Central memory CD4-positive, alpha-beta T cell (primary cell): ENCODE results near the gene CRISPLD2.

Experiments
- DNase-seq: peaks from one replicate; pipeline ENCODE4 v3.0.0; 2022
- total RNA-seq, 3 experiments: gene quantifications; one replicate each; lab custom pipeline; 2026; lab: John Stamatoyannopoulos, UW

The CRISPLD2 gene
- total RNA-seq: 0.18 to 6.2 (median 5.1) reads per million in 3 experiments

- peak; percentile 86 for DNase-seq
Measured at GRCh38 chr16:84819644-84820304, at the start of gene CRISPLD2. Gene CRISPLD2, plus strand, starts transcription at chr16:84819985. Its CDS starts 18,511 bp downstream, at chr16:84838496.

- DNase-seq: no peak
Measured at GRCh38 chr16:84773312-84773711, 46.5 kb upstream of the CRISPLD2 start.

- DNase-seq: no peak
Measured at GRCh38 chr16:84774810-84775209, 45.0 kb upstream of the CRISPLD2 start.

- no peak for DNase-seq
Measured at GRCh38 chr16:84775262-84775810, 44.4 kb upstream of the CRISPLD2 start.

- DNase-seq: no peak
Measured at GRCh38 chr16:84777435-84777834, 42.4 kb upstream of the CRISPLD2 start.

GRCh38 chr16:84778720-84779119, 41.1 kb upstream of the CRISPLD2 start:
- DNase-seq: no peak

- no peak for DNase-seq
Measured at GRCh38 chr16:84780063-84780462, 39.7 kb upstream of the CRISPLD2 start.

- no peak for DNase-seq
Measured at GRCh38 chr16:84780544-84781376, 39.0 kb upstream of the CRISPLD2 start.

GRCh38 chr16:84782846-84783245, 36.9 kb upstream of the CRISPLD2 start:
- DNase-seq: no peak

- DNase-seq: no peak
Measured at GRCh38 chr16:84785843-84786581, 33.8 kb upstream of the CRISPLD2 start.

GRCh38 chr16:84786605-84787262, 33.1 kb upstream of the CRISPLD2 start:
- no peak for DNase-seq

GRCh38 chr16:84787263-84787622, 32.5 kb upstream of the CRISPLD2 start:
- no peak for DNase-seq

GRCh38 chr16:84788920-84789391, 30.8 kb upstream of the CRISPLD2 start:
- DNase-seq: no peak

GRCh38 chr16:84789431-84789830, 30.4 kb upstream of the CRISPLD2 start:
- no peak for DNase-seq

- no peak for DNase-seq
Measured at GRCh38 chr16:84790301-84790700, 29.5 kb upstream of the CRISPLD2 start.

GRCh38 chr16:84791088-84791487, 28.7 kb upstream of the CRISPLD2 start:
- DNase-seq: no peak

- DNase-seq: no peak
Measured at GRCh38 chr16:84791501-84791900, 28.3 kb upstream of the CRISPLD2 start.

GRCh38 chr16:84794186-84794585, 25.6 kb upstream of the CRISPLD2 start:
- no peak for DNase-seq

GRCh38 chr16:84794626-84795025, 25.2 kb upstream of the CRISPLD2 start:
- DNase-seq: no peak

- no peak for DNase-seq
Measured at GRCh38 chr16:84795329-84796053, 24.3 kb upstream of the CRISPLD2 start.

- DNase-seq: no peak
Measured at GRCh38 chr16:84800158-84800978, 19.4 kb upstream of the CRISPLD2 start.
